ENCODE data around the gene PSD2.
A peak's percentile ranks its signal among the peaks of the same experiment; 100 is the strongest.

The PSD2 gene

DNA sequence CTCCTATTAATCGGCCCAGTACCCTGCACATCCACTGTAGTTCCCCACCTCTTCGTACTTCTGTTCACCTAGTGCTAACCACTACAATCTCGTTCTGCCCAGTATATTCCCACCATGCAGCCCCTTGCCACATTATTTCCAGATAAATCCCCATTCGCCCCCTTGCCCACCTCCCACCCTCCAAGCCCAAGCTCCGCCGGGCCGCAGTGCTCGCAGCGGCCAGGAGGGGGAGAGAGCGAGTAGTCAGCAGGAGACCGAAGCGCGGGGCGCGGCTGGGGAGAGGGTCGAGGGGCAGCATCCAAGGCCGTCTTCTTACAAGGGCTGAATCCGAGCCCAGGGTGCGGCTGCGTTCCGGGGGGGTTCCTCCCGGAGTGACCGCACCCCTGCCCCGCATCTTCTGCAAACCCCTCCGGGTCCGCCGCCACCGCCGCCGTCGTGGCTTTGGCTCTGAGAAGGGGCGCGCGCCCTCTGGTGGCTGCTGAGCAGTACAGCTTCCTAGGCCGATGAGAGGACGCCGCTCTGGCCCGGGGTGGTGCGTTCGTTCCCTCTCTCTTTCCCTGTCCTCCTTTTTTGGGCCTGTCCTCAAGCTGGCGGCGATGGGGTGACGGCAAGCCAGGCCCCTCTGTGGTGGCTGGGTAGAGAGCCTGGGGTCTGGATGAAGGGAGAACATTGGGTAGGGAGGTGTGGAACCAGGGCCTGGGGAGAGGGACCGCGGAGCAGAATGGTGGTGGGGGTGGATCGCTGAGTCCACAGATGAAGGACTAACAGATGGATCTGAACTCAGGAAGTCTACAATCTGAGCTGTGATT is 30.0 kb upstream of the PSD2 start:
- no peaks in the 10 kb centered on the region for H3K9me3 ChIP-seq (replicated peaks; ENCODE audit: low read length)
- H3K4me2 ChIP-seq (ENCODE audit: low read length), result peak overlapping the region; percentile 97
- H3K9ac ChIP-seq (ENCODE audit: low read depth, low read length), result peak overlapping the region; percentile 72
- H3K4me1 ChIP-seq (ENCODE audit: control insufficient read depth, insufficient read depth, low read length), result peaks cover 16% of the 10 kb centered on the region
- H3K4me3 ChIP-seq (ENCODE audit: low read length), result peak overlapping the region; percentile 84
- H3K27me3 ChIP-seq (ENCODE audit: control insufficient read depth, insufficient read depth, low read length), result peaks cover 32% of the 10 kb centered on the region
- no peaks in the 10 kb centered on the region for H3K36me3 ChIP-seq (ENCODE audit: insufficient read depth, low read length)

DNA sequence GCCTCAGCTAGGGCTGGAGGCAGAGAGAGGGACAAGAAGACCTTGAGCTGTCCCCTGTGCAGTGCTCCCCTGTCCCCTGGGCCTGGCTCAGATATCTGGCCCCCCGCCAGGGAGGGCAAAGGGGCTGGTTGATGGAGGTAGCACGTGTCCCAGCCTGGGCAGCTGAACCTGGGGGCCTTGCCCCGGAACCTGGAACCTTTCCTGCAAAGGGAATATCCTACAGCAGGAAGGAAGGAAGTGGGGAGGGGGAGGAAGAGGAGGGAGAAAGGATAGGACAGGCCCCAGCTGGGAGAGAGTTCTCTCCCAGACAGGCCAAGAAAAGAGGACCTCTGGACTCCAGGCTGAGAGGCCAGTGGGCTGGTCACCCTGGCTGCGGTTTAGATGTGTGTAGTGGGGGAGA is 27.6 kb upstream of the PSD2 start:
- H3K4me3 ChIP-seq (ENCODE audit: low read length), result no peak overlapping the region
- no peak overlapping the region for H3K4me2 ChIP-seq (ENCODE audit: low read length)
- H3K36me3 ChIP-seq (ENCODE audit: insufficient read depth, low read length), result no peaks in the 10 kb centered on the region
- H3K9me3 ChIP-seq (replicated peaks; ENCODE audit: low read length), result no peaks in the 10 kb centered on the region
- H3K9ac ChIP-seq (ENCODE audit: low read depth, low read length), result no peak overlapping the region
- H3K4me1 ChIP-seq (ENCODE audit: control insufficient read depth, insufficient read depth, low read length), result peaks cover 15% of the 10 kb centered on the region
- H3K27me3 ChIP-seq (ENCODE audit: control insufficient read depth, insufficient read depth, low read length), result peaks cover 30% of the 10 kb centered on the region

DNA sequence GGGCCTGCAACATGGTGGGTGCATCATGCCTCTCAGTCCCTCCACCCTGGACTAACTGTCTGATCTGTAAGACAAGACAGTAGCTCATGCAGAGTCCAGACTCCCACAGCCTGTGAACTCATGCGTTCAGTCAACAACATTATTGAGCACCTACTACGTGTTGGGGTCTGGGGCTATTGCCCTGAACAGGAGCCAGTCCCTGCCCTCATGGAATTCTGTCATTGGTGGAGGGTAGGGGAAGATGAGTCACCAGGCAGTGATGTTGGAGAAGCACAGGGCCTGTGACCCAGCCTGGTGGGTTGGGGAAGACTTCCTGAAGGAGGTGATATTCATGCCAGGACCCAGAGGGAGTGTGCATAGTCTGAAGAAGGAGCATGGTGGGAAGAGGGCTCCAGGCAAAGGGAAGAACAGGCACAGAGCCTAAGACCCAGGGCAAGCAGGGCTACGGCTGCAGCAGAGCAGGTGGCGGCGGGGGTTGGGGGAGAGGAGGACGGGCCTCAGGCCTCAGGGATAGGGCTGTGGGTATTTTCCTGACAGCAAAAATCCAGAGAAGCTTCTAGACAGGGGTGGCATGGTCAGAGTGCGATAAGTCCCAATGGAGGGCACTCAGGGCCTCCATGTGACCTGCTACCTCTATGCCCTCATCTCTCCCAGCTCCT is 26.7 kb upstream of the PSD2 start:
- Histone ChIP-seq H3K9me3 (replicated peaks; ENCODE audit: low read length) (no peaks in the 10 kb centered on the region), H3K4me1 (ENCODE audit: control insufficient read depth, insufficient read depth, low read length) (peaks cover 15% of the 10 kb centered on the region), H3K9ac (ENCODE audit: low read depth, low read length) (no peak overlapping the region), H3K27me3 (ENCODE audit: control insufficient read depth, insufficient read depth, low read length) (peaks cover 26% of the 10 kb centered on the region), H3K4me3 (ENCODE audit: low read length) (no peak overlapping the region), H3K4me2 (ENCODE audit: low read length) (no peak overlapping the region), H3K36me3 (ENCODE audit: insufficient read depth, low read length) (no peaks in the 10 kb centered on the region)

DNA sequence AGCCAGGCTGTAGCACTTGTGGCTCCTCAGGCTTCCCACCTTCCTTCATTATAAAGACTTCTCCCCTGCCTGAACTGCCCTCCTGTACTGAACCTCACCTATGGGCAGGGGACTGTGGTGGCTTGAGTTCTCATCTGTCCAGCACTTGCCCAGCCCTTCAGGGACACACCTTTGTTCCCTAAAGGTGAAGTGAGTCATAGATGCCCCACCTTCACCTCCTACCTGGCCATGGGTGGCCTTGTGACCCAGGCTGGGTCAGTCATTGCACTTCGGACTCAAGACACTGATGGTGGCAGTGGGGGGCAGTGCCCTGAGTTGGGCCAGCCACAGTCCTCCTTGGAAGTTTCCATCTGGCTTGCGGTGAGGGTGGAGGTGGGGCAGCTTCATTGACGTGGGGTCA is 26.1 kb upstream of the PSD2 start:
- Histone ChIP-seq H3K27me3 (ENCODE audit: control insufficient read depth, insufficient read depth, low read length) (peaks cover 24% of the 10 kb centered on the region), H3K9me3 (replicated peaks; ENCODE audit: low read length) (no peaks in the 10 kb centered on the region), H3K4me2 (ENCODE audit: low read length) (no peak overlapping the region), H3K4me3 (ENCODE audit: low read length) (no peak overlapping the region), H3K4me1 (ENCODE audit: control insufficient read depth, insufficient read depth, low read length) (peaks cover 15% of the 10 kb centered on the region), H3K9ac (ENCODE audit: low read depth, low read length) (no peak overlapping the region), H3K36me3 (ENCODE audit: insufficient read depth, low read length) (no peaks in the 10 kb centered on the region)

DNA sequence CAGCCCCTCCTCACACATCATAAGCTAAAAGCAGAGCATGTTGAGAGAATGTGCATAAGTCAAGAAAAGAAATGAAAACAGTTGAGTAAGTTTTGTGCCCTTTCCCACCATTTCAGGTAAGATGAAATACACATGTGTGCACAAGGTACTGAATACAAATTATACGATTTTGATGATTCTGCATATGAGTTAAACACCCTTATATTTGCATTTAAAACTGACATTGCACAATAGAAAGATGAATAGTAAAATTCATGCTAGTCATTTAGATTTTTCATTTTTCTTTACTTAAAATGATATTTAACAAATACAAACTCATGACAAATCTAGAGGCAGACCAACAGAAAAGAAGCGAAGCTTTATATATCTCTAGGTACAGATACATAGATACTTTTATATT is 24.9 kb upstream of the PSD2 start:
- Histone ChIP-seq H3K9me3 (replicated peaks; ENCODE audit: low read length) (no peaks in the 10 kb centered on the region), H3K27me3 (ENCODE audit: control insufficient read depth, insufficient read depth, low read length) (peaks cover 20% of the 10 kb centered on the region), H3K4me2 (ENCODE audit: low read length) (no peak overlapping the region), H3K9ac (ENCODE audit: low read depth, low read length) (no peak overlapping the region), H3K36me3 (ENCODE audit: insufficient read depth, low read length) (no peaks in the 10 kb centered on the region), H3K4me1 (ENCODE audit: control insufficient read depth, insufficient read depth, low read length) (peaks cover 16% of the 10 kb centered on the region), H3K4me3 (ENCODE audit: low read length) (no peak overlapping the region)

DNA sequence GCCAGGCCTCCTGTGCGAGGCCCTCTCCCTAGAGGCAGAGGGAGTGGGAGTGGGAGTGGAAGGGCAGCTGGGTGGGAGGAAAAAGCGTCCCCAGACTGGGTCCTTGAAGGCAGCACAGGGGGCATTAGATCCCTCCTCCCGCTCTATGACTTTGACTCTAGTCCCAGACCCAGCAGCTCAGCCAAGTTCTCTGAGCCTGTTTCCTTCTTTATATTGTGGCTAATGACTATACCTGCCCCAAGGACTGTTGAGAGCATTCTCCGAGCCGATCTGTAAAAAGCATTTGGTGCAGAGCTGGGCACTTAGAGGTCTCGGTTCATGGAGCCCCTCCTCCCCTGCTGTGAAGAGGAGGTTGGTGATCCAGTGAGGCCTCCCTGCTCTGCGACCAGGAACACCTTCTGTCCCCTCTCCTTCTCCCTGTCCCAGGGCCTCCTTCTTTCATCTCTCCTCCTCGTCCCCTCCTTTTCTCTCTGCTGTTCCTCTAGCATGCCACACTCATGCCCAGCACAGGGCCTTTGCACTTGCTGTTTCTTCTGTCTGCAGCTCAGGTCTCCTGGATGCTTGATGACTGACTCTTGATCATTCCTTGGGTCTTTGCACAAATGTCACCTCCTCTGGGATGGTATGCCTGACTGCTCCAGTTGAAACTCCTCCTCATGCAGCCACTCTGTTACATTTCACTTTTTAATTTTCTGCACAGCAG is 23.4 kb upstream of the PSD2 start:
- no peak overlapping the region for H3K4me3 ChIP-seq (ENCODE audit: low read length)
- H3K4me1 ChIP-seq (ENCODE audit: control insufficient read depth, insufficient read depth, low read length), result peaks cover 12% of the 10 kb centered on the region
- no peaks in the 10 kb centered on the region for H3K9me3 ChIP-seq (replicated peaks; ENCODE audit: low read length)
- no peak overlapping the region for H3K9ac ChIP-seq (ENCODE audit: low read depth, low read length)
- H3K4me2 ChIP-seq (ENCODE audit: low read length), result no peak overlapping the region
- H3K27me3 ChIP-seq (ENCODE audit: control insufficient read depth, insufficient read depth, low read length), result peaks cover 26% of the 10 kb centered on the region
- no peaks in the 10 kb centered on the region for H3K36me3 ChIP-seq (ENCODE audit: insufficient read depth, low read length)

DNA sequence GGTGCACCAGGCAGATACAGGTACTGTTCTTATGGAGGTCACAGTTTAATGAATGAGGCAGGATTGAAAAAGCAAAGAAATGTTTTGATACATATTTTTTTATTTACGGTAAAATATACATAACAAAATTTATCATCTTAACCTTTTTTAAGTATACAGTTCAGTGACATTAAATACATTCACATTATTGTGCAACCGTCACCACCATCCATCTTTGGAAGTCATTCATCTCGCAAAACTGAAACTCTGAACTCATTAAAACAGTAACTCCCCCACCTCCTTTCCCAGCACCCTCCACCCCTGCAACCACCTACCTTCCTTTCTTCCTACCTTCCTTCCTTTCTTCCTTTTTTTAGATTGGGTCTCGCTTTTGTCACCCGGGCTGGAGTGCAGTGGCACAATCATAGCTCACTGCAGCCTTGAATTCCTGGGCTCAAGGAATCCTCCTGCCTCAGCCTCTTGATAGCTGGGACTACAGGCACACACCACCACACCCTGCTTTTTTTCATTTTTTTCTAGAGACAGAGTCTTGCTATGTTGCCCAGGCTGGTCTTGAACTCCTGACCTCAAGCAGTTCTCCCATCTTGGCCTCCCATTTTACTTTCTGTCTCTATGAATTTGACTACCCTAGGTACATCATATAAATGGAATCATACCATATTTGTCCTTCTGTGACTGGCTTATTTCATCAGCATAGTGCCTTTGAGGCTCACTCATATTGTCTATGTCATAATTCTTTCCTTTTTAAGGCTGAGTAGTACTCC is 22.5 kb upstream of the PSD2 start:
- no peaks in the 10 kb centered on the region for H3K36me3 ChIP-seq (ENCODE audit: insufficient read depth, low read length)

DNA sequence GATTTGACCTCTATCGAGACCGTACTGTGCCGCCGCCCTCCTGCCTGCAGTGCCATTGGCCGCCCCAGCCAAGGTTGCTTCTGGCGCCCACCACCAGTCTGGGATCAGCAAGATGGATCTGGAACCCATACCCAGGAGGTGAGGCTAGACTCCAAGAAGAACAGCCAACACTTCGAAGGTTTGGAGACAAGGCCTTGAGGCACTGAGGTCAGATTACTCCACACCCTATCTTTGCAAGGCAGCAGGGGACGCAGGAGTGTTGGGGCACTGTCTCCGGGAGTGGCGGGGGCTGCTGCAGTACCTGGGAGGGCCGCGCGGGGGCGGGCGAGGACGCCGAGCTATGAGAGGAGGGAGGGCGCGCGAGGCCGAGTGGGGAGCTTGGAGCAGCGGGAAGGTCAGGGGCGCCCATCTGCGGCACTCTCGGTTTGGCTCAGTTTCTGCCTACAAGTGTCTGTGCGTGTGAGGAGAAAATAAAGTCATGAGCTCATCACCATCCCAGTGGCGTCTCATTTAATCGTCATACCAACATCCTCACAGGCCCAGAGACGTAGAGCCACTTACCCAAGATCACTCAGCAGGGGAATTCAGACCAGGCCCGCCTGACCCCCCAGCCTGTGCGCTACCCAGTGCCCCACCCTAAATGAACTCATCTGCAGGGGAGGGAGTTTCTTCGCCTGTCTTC is 20.5 kb upstream of the PSD2 start:
- peak overlapping the region; percentile 67 for H3K4me2 ChIP-seq (ENCODE audit: low read length)
- H3K9ac ChIP-seq (ENCODE audit: low read depth, low read length), result no peak overlapping the region
- peaks cover 41% of the 10 kb centered on the region for H3K27me3 ChIP-seq (ENCODE audit: control insufficient read depth, insufficient read depth, low read length)
- no peaks in the 10 kb centered on the region for H3K36me3 ChIP-seq (ENCODE audit: insufficient read depth, low read length)
- no peaks in the 10 kb centered on the region for H3K9me3 ChIP-seq (replicated peaks; ENCODE audit: low read length)
- H3K4me3 ChIP-seq (ENCODE audit: low read length), result no peak overlapping the region
- H3K4me1 ChIP-seq (ENCODE audit: control insufficient read depth, insufficient read depth, low read length), result peaks cover 7% of the 10 kb centered on the region

More for the DNA sequence above, 22.5 kb upstream of the PSD2 start:
- no peak overlapping the region for H3K9ac ChIP-seq (ENCODE audit: low read depth, low read length)
- H3K9me3 ChIP-seq (replicated peaks; ENCODE audit: low read length), result no peaks in the 10 kb centered on the region
- H3K4me1 ChIP-seq (ENCODE audit: control insufficient read depth, insufficient read depth, low read length), result peaks cover 12% of the 10 kb centered on the region
- no peak overlapping the region for H3K4me2 ChIP-seq (ENCODE audit: low read length)
- no peak overlapping the region for H3K4me3 ChIP-seq (ENCODE audit: low read length)
- peaks cover 32% of the 10 kb centered on the region for H3K27me3 ChIP-seq (ENCODE audit: control insufficient read depth, insufficient read depth, low read length)

DNA sequence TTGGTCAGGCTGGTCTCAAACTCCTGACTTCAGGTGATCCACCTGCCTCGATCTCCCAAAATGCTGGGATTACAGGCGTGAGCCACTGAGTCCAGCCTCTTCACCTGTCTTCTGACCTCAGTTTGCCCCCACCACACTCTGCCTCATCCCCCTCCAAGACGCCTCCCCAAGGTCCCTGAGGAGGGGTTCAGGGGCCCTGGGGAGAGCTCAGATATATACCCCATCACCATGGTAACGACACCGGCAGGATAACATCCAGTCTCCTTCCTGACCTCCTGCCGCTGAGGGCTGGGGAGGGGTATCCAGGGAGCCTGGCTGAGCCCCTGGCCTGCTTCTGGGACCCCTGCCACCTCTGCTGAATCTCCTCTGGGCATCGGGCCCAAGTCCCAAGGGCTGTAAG is 19.7 kb upstream of the PSD2 start:
- H3K9me3 ChIP-seq (replicated peaks; ENCODE audit: low read length), result no peaks in the 10 kb centered on the region
- H3K9ac ChIP-seq (ENCODE audit: low read depth, low read length), result no peak overlapping the region
- no peak overlapping the region for H3K4me2 ChIP-seq (ENCODE audit: low read length)
- H3K4me3 ChIP-seq (ENCODE audit: low read length), result no peak overlapping the region
- H3K36me3 ChIP-seq (ENCODE audit: insufficient read depth, low read length), result no peaks in the 10 kb centered on the region
- peaks cover 46% of the 10 kb centered on the region for H3K27me3 ChIP-seq (ENCODE audit: control insufficient read depth, insufficient read depth, low read length)
- H3K4me1 ChIP-seq (ENCODE audit: control insufficient read depth, insufficient read depth, low read length), result peaks cover 7% of the 10 kb centered on the region

DNA sequence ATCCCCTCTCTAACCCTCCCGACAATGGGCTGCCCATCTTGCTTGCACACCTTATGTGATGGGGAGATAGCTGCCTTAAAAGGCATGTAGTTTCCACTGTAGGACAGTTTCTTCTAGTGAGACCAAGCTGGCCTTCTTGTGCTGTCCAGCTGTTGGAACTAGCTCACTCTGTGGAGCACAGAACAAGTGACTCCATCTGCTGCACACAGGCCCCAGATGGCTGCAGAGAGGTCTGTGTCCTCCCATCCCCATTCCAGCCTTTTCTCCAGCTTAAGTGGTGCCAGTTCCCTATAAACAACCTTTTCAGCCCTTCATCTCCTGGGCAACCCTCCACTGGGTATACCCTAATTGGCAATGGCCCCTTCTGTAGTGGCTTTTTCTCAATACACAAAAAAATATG is 18.7 kb upstream of the PSD2 start:
- H3K9ac ChIP-seq (ENCODE audit: low read depth, low read length), result no peak overlapping the region
- H3K4me3 ChIP-seq (ENCODE audit: low read length), result no peak overlapping the region
- peaks cover 7% of the 10 kb centered on the region for H3K4me1 ChIP-seq (ENCODE audit: control insufficient read depth, insufficient read depth, low read length)
- H3K4me2 ChIP-seq (ENCODE audit: low read length), result no peak overlapping the region
- no peaks in the 10 kb centered on the region for H3K9me3 ChIP-seq (replicated peaks; ENCODE audit: low read length)
- H3K27me3 ChIP-seq (ENCODE audit: control insufficient read depth, insufficient read depth, low read length), result peaks cover 48% of the 10 kb centered on the region
- no peaks in the 10 kb centered on the region for H3K36me3 ChIP-seq (ENCODE audit: insufficient read depth, low read length)

Data from skeletal muscle satellite cell (primary cell).